HL-60 (cell line): ENCODE measurements around the gene HLA-DPA1.
"Not testable (repeated sequence)": the region's sequence is repeated elsewhere in the genome, so short reads cannot be mapped to it uniquely, and the experiment has no call there.

ENCODE experiments used
- DNase-seq, 2 experiments: peaks; one replicate each; pipeline ENCODE4 v3.0.0-alpha.2; 2010 to 2020; ENCODE audit warnings: low read depth in 1 of 2, low spot score in 1 of 2
- H3K27ac ChIP-seq: fragments of 250-450 bp; sonication (Bioruptor Pico); replicated peaks from 2 replicates; pipeline ENCODE4 v1.5.1; 2020; ENCODE audit warnings: mild to moderate bottlenecking, moderate library complexity
- H3K27me3 ChIP-seq: fragments of 250-450 bp; sonication (Bioruptor Pico); 2 replicates; pipeline ENCODE4 v1.5.1; 2021; ENCODE audit warnings: mild to moderate bottlenecking, moderate library complexity; ENCODE audit not compliant: insufficient read depth, poor library complexity, severe bottlenecking
- H3K4me3 ChIP-seq: replicated peaks from 2 replicates; pipeline ENCODE4 v1.5.1; 2011; ENCODE audit warnings: mild to moderate bottlenecking, control low read depth, low read length; ENCODE audit not compliant: insufficient read depth
- CTCF ChIP-seq: IDR thresholded peaks from one replicate; pipeline ENCODE4 v1.5.1; 2011; ENCODE audit warnings: low read length, control low read depth, inconsistent platforms; ENCODE audit not compliant: insufficient read depth
- GABPA ChIP-seq: IDR thresholded peaks from 2 replicates; pipeline ENCODE4 v1.6.1; 2012; ENCODE audit warnings: low read depth
- POLR2AphosphoS5 ChIP-seq: IDR thresholded peaks from 2 replicates; pipeline ENCODE4 v1.6.1; 2012; ENCODE audit warnings: low read depth
- REST ChIP-seq: IDR thresholded peaks from 2 replicates; pipeline ENCODE4 v1.6.1; 2012; ENCODE audit warnings: low read depth; ENCODE audit not compliant: insufficient replicate concordance
- SPI1 ChIP-seq: IDR thresholded peaks from 2 replicates; pipeline ENCODE4 v1.6.1; 2012; ENCODE audit warnings: low read depth, mild to moderate bottlenecking, borderline replicate concordance

Gene HLA-DPA1

DNA sequence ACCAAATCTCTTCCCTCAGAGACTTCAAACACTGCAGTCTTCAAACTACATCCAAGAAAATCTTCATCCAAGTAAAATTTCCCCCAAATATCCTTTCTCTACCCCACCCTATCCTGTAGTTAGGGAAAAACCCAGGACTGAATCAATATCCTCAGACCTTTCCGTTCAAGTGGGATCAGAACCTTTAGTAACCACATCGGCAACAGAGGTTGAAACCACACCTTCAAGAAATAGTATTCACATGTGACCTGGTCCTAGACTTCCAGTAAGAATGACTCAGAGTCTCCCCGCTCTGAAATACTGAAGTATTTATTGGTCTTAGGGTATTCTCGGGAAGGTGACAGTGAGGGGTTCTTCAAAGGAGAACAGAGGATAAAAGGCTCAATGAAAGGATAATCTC is 8.7 kb downstream of the HLA-DPA1 start:
- no peak overlapping the region for H3K27ac ChIP-seq
- no peak for DNase-seq
- TF ChIP-seq POLR2AphosphoS5 (no peak), CTCF (no peak), SPI1 (no peak), GABPA (no peak), REST (no peak)
- H3K4me3 ChIP-seq, result no peak overlapping the region
- H3K27me3 ChIP-seq, result peaks cover under 1% of the 10 kb centered on the region

DNA sequence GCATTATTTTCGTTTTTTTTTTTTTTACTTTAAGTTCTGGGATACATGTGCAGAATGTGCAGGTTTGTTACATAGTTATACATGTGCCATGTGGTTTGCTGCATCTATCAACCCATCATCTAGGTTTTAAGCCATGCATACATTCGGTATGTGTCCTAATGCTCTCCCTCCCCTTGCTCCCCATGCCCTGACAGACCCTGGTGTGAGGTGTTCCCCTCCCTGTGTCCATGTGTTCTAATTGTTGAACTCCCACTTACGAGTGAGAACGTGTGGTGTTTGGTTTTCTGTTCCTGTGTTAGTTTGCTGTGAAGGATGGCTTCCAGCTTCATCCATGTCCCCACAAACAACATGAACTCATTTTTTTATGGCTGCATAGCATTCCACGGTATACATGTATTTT is 10.0 kb downstream of the HLA-DPA1 start:
- H3K27me3 ChIP-seq, H3K4me3 ChIP-seq, H3K27ac ChIP-seq, DNase-seq: not testable (repeated sequence)

GRCh38 chr6:33061987-33062386 is 11.5 kb downstream of the HLA-DPA1 start:
- peak in 1 of 2 experiments; percentile 38 for DNase-seq
- TF ChIP-seq SPI1 (peak; percentile 88), GABPA (no peak), POLR2AphosphoS5 (no peak), CTCF (no peak), REST (peak; percentile 73)
- Histone ChIP-seq H3K27ac (no peak overlapping the region), H3K27me3 (no peaks in the 10 kb centered on the region), H3K4me3 (no peak overlapping the region)

DNA sequence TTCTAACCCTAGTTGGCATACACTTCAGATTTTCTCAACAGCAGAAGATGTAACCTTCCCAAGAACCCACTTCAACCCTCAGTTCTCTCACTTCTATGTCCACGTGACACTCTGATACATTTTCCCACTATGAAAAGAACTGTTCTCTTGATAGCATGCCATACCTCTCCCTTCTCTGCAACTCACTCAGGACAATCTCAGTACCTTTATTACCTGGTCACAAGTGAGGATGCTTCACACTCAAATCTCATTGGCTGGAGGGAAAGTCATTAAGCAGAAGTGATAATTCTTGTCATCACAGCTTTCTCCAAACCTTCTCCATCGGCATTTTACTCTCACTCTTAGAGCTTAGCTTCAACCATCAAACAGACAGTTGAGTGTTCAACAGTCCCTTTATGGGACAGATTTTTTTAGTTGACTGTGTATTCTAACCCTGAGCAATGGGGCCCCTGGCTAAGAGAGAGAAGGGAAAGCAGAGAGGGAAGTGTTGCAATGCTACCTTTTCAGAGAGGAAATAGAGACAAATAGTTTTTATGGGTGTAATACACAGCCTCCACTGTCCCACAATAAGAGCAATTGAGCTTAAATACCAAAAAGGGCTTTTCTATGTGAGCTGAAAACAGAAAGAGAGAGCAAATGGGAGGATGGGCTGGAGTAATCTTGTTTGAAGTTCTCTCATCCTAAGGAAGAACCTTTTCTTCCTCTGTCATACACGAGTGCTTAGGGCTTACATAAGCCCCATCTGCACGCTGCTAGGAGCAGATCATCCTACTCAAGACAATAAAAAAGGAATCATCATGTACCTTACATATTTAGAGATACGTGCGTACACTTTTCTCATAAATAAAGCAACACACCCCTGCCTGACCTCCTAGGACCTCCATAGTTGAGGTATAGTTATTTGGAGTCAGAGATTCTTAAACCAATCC is 16.0 kb downstream of the HLA-DPA1 start:
- Histone ChIP-seq H3K27ac (no peak overlapping the region), H3K4me3 (no peak overlapping the region), H3K27me3 (no peaks in the 10 kb centered on the region)
- no peak for TF ChIP-seq SPI1
- no peak for TF ChIP-seq GABPA
- no peak for TF ChIP-seq REST
- TF ChIP-seq CTCF, result no peak
- TF ChIP-seq POLR2AphosphoS5, result no peak
- no peak for DNase-seq
